SKM-1 treated with dmso at 0.1 percent for 144 hours (cell line): ENCODE data around the gene CHCHD3.

Experiments used
- DNase-seq: peaks from one replicate; lab custom pipeline; 2025; ENCODE audit not compliant: unreplicated experiment; lab: John Stamatoyannopoulos, UW

CHCHD3 gene

DNA sequence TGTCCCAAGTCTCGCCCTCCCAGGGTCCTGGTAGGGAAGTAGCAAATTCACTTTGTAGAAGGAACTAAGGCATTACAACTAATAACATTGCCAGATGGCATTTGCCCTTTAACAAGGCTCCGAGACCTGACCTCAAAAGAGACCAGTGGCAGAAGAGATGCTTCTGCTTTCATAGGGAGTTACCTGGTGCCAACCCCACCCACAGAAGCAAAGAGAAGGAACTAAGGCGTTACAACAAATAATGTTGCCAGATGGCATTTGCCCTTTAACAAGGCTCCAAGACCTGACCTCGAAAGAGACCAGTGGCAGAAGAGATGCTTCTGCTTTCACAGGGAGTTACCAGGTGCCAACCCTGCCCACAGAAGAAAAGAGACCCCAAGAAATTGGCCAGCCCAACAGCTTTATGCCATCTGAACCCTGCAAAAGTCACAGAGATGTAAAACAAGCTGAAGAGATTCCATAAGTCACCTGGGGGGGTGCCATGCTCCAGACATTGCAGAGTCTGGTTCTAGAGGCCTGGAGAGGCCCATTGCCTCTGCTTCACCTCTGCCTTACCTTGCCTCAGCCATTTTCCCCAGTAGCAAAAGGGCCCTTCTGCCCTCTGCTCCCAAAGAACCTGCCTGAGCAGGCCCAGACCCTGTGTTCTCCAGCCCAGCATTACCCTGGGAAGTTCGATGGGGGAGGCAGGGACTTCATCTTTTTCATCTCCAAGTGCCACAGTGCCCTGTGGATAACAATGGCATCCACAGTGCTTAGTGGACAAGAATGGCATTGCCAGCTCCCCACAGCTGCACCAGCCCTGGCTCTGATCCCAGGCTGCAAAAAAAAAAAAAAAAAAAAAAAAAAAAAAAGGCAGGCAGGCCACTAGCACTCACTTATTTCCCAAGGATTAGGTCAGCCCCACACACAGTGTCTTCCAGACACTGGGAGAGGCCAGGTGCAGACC is 326.1 kb downstream of the CHCHD3 start:
- no peak for DNase-seq

DNA sequence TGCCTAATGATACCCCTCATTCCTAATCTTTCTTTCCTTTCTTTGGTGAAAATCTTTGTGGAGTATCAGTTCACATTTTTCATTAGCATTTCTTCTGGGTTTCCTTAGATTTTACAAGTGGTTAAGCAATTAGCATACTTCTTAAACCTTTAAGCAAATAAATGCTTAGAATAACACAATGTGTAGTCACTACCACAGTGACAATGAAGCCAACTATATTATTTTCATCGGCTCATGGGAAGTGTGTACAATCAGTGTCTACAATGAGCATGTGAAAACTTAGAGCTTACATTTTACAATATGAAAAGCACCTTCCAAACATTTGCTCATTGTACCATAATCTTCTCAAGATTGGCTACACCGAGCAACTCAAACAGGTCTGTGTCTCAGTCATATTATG is 329.5 kb downstream of the CHCHD3 start:
- DNase-seq = no peak

DNA sequence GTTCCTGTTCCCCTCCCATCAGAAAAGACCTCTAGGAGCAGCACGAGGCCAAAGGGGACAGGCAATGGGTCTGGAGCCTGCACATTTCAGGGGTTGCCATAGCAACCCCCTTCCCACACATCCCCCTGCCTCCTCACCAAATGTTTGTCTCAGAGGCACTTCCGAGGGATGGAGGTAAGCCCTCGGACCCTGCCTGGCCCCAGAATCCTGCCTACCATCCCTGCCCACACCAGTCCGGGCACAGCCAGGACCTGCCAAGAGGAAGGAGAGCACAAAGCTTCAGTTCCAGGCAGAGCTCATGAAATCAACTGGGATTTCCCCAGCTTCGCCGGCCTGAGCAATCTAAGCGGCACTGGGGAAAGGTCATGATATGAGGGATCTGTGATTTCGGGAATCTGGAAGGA is 330.6 kb downstream of the CHCHD3 start:
- DNase-seq = no peak

GRCh38 chr7:132750530-132751217 is 331.2 kb downstream of the CHCHD3 start:
- DNase-seq = no peak

GRCh38 chr7:132750096-132750495 is 331.8 kb downstream of the CHCHD3 start:
- no peak for DNase-seq

DNA sequence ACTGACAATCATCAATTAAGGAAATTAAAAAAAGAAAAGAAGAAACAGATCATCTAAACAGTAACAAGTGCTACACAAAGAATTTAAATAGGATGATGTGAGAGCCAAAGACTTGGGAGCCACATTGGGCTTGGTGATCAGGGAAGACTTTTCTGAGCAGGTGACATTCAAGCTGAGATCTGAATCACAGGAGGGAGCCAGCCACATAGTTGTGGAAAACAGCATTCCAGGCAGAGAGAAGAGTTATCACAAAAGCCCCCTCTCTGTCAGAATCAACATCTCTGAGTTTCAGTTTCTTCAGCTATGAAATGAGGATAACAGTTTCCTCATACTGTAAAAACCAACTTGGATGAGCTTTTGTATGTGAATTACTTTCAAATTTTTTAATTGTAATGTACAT is 336.4 kb downstream of the CHCHD3 start:
- no peak for DNase-seq

DNA sequence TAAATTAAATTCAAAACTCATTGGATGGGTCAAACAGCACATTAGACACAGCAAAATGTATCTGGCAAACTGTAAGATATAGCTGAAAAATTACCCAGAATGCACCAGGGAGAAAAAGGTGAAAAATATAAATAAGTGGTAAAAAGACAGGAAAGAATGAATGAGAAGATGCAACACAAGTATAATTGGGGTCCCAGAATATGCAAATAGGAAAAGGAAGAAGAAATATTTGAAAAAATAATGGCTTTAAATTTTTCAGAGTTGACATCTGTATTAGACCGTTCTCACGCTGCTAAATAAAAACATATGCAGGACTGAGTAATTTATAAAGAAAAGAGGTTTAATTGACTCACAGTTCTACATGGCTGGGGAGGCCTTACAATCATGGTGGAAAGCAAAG is 337.9 kb downstream of the CHCHD3 start:
- no peak for DNase-seq

DNA sequence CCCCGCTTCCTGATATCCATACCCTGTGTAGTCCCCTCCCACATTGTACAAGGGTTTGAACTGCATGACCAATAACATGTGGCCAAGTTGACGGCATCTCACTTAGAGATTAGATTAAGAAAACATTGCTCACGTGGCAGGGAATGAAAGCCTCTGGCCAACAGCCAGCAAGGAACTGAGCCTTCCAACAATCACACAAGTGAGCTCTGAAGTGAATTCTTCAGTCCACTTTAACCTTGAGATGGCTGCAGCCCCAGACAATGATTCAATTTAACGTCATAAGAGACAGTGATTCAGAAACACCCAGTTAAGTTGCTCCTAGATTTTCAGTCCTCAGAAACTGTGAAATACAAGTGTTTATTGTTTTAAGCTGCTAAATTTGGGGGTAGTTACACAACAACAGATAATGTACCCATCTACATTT is 339.7 kb downstream of the CHCHD3 start:
- no peak for DNase-seq

- no peak for DNase-seq
Observed at GRCh38 chr7:132740176-132740575, 341.7 kb downstream of the CHCHD3 start.

GRCh38 chr7:132739271-132739955 is 342.5 kb downstream of the CHCHD3 start:
- no peak for DNase-seq

DNA sequence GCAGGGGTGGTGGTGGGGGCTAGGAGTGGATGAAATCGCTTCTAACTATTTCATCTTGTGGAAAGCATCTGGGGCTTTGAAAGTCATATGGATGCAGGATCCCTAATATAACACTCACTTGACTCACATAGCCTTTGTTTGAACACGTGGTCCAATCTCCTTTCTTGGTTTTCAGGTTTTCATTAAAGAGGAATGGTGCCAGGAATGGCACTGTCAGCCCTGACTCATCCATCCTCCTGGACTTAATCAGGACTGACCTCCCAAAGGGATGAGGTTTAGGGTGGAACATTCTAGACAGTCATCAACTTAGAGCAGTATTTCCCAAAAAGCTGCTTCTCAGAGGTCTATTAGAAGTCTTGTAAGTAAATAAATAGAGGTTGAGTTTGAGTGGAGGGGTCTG is 343.6 kb downstream of the CHCHD3 start:
- no peak for DNase-seq

GRCh38 chr7:132735476-132735875 is 346.4 kb downstream of the CHCHD3 start:
- no peak for DNase-seq
